AG04449 (cell line): ENCODE measurements around the gene RPL36A.

Experiments used
- CTCF ChIA-PET: fragments of 350-600 bp; formaldehyde crosslinking; extraction: SDS; loops from one replicate; lab custom pipeline; 2021; ENCODE audit warnings: antibody characterized with exemption; lab: Yijun Ruan, JAX
- POLR2A ChIA-PET: fragments of 400-600, 350-600 bp; formaldehyde crosslinking; extraction: SDS; loops from one replicate; lab custom pipeline; 2020; ENCODE audit warnings: antibody characterized with exemption, inconsistent platforms; lab: Yijun Ruan, JAX
- DNase-seq: peaks from one replicate; pipeline ENCODE4 v3.0.0-alpha.2; 2010; ENCODE audit warnings: low read depth, low spot score
- H3K4me3 ChIP-seq: 2 replicates; pipeline ENCODE4 v1.5.1; 2011; ENCODE audit warnings: low read depth, mild to moderate bottlenecking, control low read depth, low read length
- CTCF ChIP-seq: IDR thresholded peaks from one replicate; pipeline ENCODE4 v1.5.1; 2011; ENCODE audit warnings: mild to moderate bottlenecking, moderate library complexity, low read length, control low read depth, inconsistent platforms; ENCODE audit not compliant: insufficient read depth; ENCODE audit errors: missing control alignments

The RPL36A gene

DNA sequence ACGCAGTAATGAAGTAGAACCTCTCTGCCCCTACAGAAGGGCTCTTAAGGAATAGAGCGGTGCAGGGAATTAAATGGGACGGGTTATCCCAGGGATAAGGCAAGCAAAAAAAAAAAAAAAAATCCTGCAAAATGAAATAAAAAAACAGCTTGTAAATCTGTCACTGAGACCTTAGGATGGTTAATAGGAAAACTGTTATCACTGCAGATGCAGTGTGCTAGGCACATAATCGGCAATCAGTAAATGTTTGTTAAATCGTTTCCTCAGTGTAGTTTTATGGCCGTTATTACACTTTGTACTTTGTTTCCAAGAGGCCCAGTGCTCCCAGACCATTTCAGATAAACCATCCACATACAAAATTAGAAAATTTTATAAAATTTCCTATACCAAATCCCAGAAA lies 18.2 kb downstream of the RPL36A start:
- H3K4me3 ChIP-seq, result peak overlapping the region; percentile 68
- no peak for TF ChIP-seq CTCF
- DNase-seq, result no peak
- POLR2A ChIA-PET, result interaction anchor here (1.0 kb wide), 1 partner anchor 19 kb away, joined by 4 read pairs; no protein-coding TSS in a partner anchor
- CTCF ChIA-PET, result interaction anchor here (0.6 kb wide), 1 partner anchor 18 kb away, joined by 4 read pairs; no protein-coding TSS in a partner anchor

- ChIA-PET CTCF (no interaction called here), POLR2A (no interaction called here)
- DNase-seq, result no peak
- TF ChIP-seq CTCF, result no peak
- H3K4me3 ChIP-seq, result peak overlapping the region; percentile 3; the same call in 1 of the 2 replicates
Measured at GRCh38 chrX:101410461-101410860, 19.6 kb downstream of the RPL36A start.

DNA sequence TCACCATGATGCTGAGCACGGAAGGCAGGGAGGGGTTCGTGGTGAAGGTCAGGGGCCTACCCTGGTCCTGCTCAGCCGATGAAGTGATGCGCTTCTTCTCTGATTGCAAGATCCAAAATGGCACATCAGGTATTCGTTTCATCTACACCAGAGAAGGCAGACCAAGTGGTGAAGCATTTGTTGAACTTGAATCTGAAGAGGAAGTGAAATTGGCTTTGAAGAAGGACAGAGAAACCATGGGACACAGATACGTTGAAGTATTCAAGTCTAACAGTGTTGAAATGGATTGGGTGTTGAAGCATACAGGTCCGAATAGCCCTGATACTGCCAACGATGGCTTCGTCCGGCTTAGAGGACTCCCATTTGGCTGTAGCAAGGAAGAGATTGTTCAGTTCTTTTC lies 21.2 kb downstream of the RPL36A start:
- no peak overlapping the region for H3K4me3 ChIP-seq
- TF ChIP-seq CTCF, result no peak
- POLR2A ChIA-PET, result no interaction called here
- no peak for DNase-seq
- CTCF ChIA-PET, result interaction anchor here (0.7 kb wide), 1 partner anchor 744 kb away, joined by 3 read pairs; no protein-coding TSS in a partner anchor

GRCh38 chrX:101415180-101416145 lies 24.7 kb downstream of the RPL36A start:
- ChIA-PET POLR2A (no interaction called here), CTCF (interaction anchor here (0.7 to 2.4 kb wide), 14 partner anchors 15 to 390 kb away, joined by 3 to 7 read pairs (median 4); no protein-coding TSS in a partner anchor)
- no peak for DNase-seq
- H3K4me3 ChIP-seq, result no peak overlapping the region
- TF ChIP-seq CTCF, result peak; percentile 39

- H3K4me3 ChIP-seq, result no peak overlapping the region
- CTCF ChIA-PET, result interaction anchor here (0.7 to 2.4 kb wide), 8 partner anchors 14 to 389 kb away, joined by 3 to 7 read pairs (median 4); no protein-coding TSS in a partner anchor
- no peak for TF ChIP-seq CTCF
- POLR2A ChIA-PET, result no interaction called here
- DNase-seq, result no peak
Measured at GRCh38 chrX:101416691-101417090, 25.9 kb downstream of the RPL36A start.

- ChIA-PET POLR2A (no interaction called here), CTCF (interaction anchor here (0.7 to 2.4 kb wide), 5 partner anchors 13 to 384 kb away, joined by 3 to 7 read pairs (median 4); no protein-coding TSS in a partner anchor)
- no peak for DNase-seq
- H3K4me3 ChIP-seq, result no peak overlapping the region
- TF ChIP-seq CTCF, result no peak
Measured at GRCh38 chrX:101417190-101417589, 26.4 kb downstream of the RPL36A start.
